ENCODE results near the gene C20orf204. TPM values are rescaled to one million over a fixed set of nuclear protein-coding genes. Genes with fewer than 3 reads are reported as not detected.

The C20orf204 gene
- total RNA-seq, 4 donors from 2014 or later: 0.26 to 0.57 (median 0.57) TPM; not detected in 1

DNA sequence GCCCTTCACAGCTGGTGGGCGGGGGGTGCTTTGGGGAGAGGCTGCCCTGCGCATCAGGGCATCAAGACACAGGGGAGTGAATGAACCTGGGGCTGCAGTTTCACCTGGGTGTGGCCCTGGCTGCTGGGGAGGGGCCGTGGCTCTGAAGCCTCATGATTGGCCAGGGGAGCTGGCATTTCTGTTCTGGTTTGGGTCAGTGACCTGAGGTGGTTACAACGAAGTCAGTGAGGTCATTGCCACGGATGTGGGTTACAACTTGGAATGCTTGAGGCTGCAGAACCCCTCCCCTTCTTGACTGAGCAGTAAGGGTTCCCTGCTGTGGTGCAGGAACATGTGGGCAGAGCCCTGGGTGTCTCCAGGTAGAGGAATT lies 30.0 kb downstream of the C20orf204 start:
- Histone ChIP-seq H3K9me3 (no peaks in the 10 kb centered on the region), H3K27ac (no peak overlapping the region), H3K4me1 (peaks cover 26 to 50% (median 31%) of the 10 kb centered on the region in 3 donors), H3K27me3 (no peaks in the 10 kb centered on the region), H3K4me3 (no peak overlapping the region), H3K36me3 (peaks cover 0 to 6% (median 0%) of the 10 kb centered on the region in 3 donors)
- intact Hi-C loops (cut with DNase I): no loop called here
- TF ChIP-seq, protein P1, sequence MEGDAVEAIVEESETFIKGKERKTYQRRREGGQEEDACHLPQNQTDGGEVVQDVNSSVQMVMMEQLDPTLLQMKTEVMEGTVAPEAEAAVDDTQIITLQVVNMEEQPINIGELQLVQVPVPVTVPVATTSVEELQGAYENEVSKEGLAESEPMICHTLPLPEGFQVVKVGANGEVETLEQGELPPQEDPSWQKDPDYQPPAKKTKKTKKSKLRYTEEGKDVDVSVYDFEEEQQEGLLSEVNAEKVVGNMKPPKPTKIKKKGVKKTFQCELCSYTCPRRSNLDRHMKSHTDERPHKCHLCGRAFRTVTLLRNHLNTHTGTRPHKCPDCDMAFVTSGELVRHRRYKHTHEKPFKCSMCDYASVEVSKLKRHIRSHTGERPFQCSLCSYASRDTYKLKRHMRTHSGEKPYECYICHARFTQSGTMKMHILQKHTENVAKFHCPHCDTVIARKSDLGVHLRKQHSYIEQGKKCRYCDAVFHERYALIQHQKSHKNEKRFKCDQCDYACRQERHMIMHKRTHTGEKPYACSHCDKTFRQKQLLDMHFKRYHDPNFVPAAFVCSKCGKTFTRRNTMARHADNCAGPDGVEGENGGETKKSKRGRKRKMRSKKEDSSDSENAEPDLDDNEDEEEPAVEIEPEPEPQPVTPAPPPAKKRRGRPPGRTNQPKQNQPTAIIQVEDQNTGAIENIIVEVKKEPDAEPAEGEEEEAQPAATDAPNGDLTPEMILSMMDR (IDR thresholded peaks at IDR 0.05): no peak
- no peak for TF ChIP-seq POLR2A (IDR thresholded peaks at IDR 0.05)
- WGBS, 2 donors: 8 to 39% methylated on average over 2 to 4 of the region's 5 CpGs
- no peak for DNase-seq

DNA sequence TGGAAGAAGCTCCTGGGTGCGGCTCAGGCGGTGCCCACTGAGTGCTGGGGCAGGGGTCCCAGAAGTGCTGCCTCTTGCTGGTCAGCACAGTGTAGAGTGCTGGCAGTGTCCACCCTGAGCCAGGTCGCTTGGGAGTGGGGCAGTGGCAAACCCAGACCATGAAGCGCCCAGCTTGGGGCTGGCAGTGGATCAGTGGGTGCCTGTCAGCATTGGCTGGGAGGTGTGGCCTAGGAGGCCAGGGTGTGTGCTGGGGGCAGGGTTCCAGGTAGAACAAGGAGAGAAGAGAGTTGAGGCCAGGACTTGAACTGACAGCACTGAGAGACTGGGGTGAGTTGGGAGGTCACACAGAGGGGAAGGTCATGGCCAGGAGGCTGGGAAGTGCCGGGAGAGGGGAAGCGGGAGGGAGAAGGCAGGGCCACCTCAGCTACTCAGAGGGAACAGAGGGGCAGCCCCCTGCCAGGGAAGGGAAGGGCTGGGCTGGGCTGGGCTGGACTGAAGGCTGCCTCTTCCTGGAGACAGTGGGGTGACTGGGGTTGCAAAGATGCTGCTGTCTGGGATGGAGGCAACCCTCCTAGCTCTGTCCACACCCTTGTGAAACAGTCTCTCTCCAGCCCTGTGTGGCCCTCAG lies 31.1 kb downstream of the C20orf204 start:
- TF ChIP-seq, protein P1 (IDR thresholded peaks at IDR 0.05): no peak
- no peak for TF ChIP-seq POLR2A (IDR thresholded peaks at IDR 0.05)
- no peak overlapping the region for H3K27ac ChIP-seq
- intact Hi-C loops (cut with DNase I): no loop called here
- no peak for DNase-seq
- peaks cover 0 to 14% (median 0%) of the 10 kb centered on the region in 3 donors for H3K36me3 ChIP-seq
- peaks cover 26 to 48% (median 30%) of the 10 kb centered on the region in 3 donors for H3K4me1 ChIP-seq
- H3K4me3 ChIP-seq: no peak overlapping the region
- WGBS, 2 donors: 54 to 80% methylated on average over 2 to 5 of the region's 6 CpGs
- H3K27me3 ChIP-seq: no peaks in the 10 kb centered on the region
- H3K9me3 ChIP-seq: no peaks in the 10 kb centered on the region

DNA sequence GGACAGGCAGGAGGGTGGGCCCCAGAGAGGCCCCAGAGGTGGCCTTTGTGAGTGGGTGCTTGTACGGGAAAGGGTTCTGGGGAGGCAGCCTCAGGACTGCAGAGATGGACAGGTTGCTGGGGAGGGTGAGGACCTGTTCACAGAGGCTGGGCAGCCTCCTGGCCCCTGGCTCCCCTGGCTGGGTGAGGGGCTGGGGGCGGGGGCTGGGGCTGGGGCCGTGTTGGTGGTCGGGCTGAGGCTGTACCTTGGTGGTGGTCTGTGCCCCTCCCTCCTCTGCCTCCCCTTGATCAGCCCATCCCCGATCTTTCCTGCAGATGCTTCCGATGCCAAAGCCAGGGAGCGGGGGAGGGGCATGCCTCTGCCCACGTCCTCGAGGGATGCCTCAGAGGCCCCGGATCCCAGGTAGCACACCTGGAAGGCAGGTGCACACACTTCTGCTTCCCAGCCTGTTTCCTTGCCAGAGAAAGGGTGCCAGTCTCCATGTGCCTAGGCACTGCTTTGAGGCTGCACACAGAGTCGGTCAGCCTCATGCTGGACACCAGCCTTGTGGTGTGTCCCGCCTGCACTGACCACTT lies 31.8 kb downstream of the C20orf204 start:
- Histone ChIP-seq H3K4me3 (no peak overlapping the region), H3K27me3 (no peaks in the 10 kb centered on the region), H3K9me3 (no peaks in the 10 kb centered on the region), H3K36me3 (peaks cover 0 to 21% (median 4%) of the 10 kb centered on the region in 3 donors), H3K27ac (no peak overlapping the region), H3K4me1 (peaks cover 20 to 41% (median 24%) of the 10 kb centered on the region in 3 donors)
- TF ChIP-seq POLR2A (IDR thresholded peaks at IDR 0.05): no peak
- TF ChIP-seq, protein P1 (IDR thresholded peaks at IDR 0.05): no peak
- intact Hi-C loops (cut with DNase I): no loop called here
- DNase-seq: no peak
- 69% methylated on average over 3 of the region's 12 CpGs; no CpG with 5 or more reads in 1 of the 2 donors for WGBS, 2 donors

DNA sequence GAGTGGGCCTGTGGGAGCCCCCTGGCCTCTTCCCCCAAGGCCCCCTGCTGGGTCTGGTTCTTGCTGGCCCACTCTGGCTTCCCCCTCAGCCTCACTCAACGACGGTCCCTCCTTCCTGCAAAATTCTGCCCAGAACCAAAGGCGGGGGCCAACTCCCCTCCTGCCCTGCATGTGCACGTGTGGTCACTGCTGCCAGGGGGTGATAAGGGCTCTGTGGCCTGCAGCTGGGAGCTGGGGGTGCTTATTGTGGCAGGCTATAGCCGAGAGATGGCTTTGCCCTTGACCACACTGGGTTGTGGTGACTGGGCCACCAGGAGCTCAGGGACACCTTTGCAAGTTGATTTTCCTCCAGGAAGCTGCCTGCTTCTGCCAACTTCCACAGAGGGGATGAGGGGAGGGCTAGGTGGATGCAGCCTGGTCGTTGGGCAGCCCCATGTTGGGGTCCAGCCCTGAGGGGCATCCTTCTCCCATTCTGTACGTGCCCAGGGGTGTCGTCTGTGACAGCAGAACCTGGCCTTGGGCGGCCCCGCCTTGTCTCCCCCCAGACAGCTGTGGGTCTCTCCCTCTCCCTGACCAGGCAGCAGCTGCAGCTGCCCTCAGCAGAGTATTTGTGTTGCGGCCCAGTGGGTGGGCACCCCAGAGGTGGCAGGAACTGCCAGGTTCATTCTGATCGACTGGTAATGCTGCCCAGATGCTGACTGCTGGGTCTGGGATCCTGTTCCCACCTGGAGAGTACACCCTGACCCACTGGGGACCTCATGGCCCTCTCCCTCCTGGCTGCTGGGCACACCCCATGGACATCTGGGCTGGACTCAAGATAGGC lies 32.6 kb downstream of the C20orf204 start:
- Histone ChIP-seq H3K36me3 (peaks cover 0 to 28% (median 4%) of the 10 kb centered on the region in 3 donors), H3K4me3 (no peak overlapping the region), H3K27me3 (no peaks in the 10 kb centered on the region), H3K27ac (no peak overlapping the region), H3K9me3 (no peaks in the 10 kb centered on the region), H3K4me1 (peaks cover 15 to 35% (median 23%) of the 10 kb centered on the region in 3 donors)
- 83% methylated on average over 1 of the region's 12 CpGs; no CpG with 5 or more reads in 1 of the 2 donors for WGBS, 2 donors
- intact Hi-C loops (cut with DNase I): no loop called here
- no peak for DNase-seq
- no peak for TF ChIP-seq POLR2A (IDR thresholded peaks at IDR 0.05)
- TF ChIP-seq, protein P1 (IDR thresholded peaks at IDR 0.05): no peak

DNA sequence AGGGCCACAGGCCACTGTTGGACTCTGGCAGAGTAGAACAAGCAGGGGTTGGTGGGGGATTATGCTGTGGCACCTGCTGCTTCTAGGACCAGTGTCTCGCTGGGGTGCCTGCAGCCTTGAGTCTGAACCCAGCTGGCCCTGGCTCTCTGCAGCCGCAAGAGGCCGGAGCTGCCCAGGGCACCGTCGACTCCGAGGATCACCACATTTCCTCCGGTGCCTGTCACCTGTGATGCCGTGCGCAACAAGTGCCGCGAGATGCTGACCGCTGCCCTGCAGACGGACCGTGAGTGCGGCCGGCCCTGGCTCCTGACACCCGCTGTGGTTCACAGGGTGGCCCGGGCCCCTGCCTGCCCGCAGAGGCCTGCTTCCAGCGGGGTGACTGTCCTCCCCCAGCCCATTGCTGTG lies 33.2 kb downstream of the C20orf204 start:
- H3K36me3 ChIP-seq: peaks cover under 1 to 35% (median 4%) of the 10 kb centered on the region in 3 donors
- no peaks in the 10 kb centered on the region for H3K27me3 ChIP-seq
- intact Hi-C loops (cut with DNase I): no loop called here
- H3K4me3 ChIP-seq: no peak overlapping the region
- no peaks in the 10 kb centered on the region for H3K9me3 ChIP-seq
- no peak overlapping the region for H3K27ac ChIP-seq
- WGBS, 2 donors: 95% methylated on average over 12 of the region's 20 CpGs; no CpG with 5 or more reads in 1 of the 2 donors
- no peak for TF ChIP-seq POLR2A (IDR thresholded peaks at IDR 0.05)
- TF ChIP-seq, protein P1 (IDR thresholded peaks at IDR 0.05): no peak
- peaks cover 10 to 33% (median 17%) of the 10 kb centered on the region in 3 donors for H3K4me1 ChIP-seq
- no peak for DNase-seq

Data from esophagus squamous epithelium (tissue), 5 donors.